Effector CD4-positive, alpha-beta T cell (primary cell): ENCODE results near the gene IGSF23.
A peak's percentile ranks its signal among the peaks of the same experiment; 100 is the strongest.

Experiments
- DNase-seq: peaks from one replicate; pipeline ENCODE4 v3.0.0-alpha.2; 2020

IGSF23 gene

GRCh38 chr19:44642377-44642776 is 29.0 kb downstream of the IGSF23 start:
- no peak for DNase-seq

DNA sequence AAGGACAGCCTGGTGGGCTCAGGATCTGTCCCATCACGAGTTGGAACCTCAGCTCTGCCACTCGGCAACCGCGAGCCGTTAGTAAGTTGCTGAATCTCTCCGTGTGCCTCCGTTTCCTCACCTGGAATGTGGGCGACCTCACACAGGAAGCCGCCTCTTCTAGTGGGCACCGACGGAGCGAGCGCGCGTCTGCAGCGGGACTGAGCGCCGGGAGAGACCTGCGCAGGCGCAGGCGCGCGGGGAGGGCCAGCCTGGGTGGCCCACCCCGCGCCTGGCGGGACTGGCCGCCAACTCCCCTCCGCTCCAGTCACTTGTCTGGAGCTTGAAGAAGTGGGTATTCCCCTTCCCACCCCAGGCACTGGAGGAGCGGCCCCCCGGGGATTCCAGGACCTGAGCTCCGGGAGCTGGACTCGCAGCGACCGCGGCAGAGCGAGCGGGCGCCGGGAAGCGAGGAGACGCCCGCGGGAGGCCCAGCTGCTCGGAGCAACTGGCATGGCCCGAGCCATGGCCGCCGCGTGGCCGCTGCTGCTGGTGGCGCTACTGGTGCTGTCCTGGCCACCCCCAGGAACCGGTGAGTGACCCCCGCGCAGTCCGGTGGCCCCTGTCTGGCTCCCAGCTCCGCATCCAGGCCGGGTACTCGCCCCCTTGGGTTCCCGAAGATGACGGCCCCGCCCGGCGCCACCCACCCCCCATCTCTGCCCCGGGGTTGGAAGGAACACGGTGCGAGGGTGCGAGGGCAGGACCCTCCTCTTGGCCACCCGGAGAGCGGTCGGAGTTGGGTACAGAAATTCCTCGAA is 30.4 kb downstream of the IGSF23 start, which contains the start of gene PVR:
PVR (plus strand) TSS at position 306 of the 797 bp plus-strand sequence; CDS start at position 493, 187 bp downstream.
- no peak for DNase-seq

GRCh38 chr19:44644402-44645016 is 31.1 kb downstream of the IGSF23 start:
- no peak for DNase-seq

GRCh38 chr19:44645407-44646048 is 32.2 kb downstream of the IGSF23 start:
- no peak for DNase-seq

DNA sequence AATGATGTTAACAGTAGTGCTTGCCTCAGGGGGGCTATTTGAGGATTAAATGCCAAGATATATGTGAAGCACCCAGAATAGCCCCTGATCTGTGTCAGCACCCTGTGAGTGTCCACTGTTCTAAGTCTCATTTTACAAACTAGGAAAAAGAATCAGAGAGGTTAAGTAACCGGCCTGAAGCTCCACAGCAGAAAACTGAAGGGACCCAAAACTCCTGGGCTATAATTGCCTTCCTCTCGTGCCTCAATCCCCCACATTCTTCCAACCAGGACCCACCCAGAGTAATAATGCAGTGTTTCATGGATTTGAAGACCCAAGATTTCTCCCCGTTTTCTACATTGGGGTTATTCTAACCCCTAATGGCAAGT is 32.7 kb downstream of the IGSF23 start:
- DNase-seq = no peak

- DNase-seq = no peak
Observed at GRCh38 chr19:44647144-44647543, 33.8 kb downstream of the IGSF23 start.

DNA sequence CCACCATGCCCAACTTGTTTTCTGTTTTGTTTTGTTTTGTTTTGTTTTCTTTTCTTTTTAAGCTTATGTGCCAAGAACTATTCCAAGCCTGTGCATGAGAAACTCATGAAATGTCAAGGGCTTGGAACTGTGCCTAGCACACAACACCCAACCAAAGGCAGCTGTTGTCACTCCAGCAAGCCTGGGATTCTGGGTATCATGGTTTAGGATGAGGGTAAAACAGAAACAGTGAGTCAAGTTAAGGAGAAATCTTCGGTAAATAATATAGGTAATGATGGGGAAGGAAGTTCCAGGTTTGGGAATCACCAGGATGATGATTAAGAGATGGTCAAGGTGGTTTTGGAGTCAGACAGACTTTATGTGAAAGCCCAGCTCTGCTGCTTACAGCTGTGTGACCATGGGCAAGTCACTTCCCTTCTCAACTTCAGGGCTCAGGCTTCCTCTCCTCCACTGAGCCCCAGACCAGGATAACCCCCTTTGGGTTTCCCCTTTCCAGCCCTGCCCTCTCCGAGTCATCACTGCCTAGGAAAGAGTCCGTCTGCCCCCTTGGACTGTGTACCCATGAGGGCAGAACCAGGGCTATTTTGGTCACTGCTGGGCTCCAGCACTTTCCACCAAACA is 35.4 kb downstream of the IGSF23 start:
- no peak for DNase-seq

DNA sequence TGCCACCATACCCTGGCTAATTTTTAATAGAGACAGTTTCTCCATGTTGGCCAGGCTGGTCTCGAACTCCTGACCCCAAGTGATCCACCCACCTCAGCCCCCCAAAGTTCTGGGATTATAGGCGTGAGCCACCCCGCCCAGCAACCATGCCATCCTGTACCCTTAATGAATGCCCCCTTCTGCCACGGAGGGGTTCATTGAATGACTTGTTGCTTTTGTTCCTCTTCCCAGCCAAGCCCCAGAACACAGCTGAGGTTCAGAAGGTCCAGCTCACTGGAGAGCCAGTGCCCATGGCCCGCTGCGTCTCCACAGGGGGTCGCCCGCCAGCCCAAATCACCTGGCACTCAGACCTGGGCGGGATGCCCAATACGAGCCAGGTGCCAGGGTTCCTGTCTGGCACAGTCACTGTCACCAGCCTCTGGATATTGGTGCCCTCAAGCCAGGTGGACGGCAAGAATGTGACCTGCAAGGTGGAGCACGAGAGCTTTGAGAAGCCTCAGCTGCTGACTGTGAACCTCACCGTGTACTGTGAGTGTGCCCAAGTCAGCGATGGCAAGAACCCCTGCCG is 36.3 kb downstream of the IGSF23 start:
- DNase-seq = no peak

GRCh38 chr19:44653343-44653742 is 40.0 kb downstream of the IGSF23 start:
- DNase-seq = no peak

GRCh38 chr19:44653977-44654774 is 40.8 kb downstream of the IGSF23 start:
- peak; percentile 56 for DNase-seq

GRCh38 chr19:44657211-44657921 is 44.0 kb downstream of the IGSF23 start:
- DNase-seq = peak; percentile 48

DNA sequence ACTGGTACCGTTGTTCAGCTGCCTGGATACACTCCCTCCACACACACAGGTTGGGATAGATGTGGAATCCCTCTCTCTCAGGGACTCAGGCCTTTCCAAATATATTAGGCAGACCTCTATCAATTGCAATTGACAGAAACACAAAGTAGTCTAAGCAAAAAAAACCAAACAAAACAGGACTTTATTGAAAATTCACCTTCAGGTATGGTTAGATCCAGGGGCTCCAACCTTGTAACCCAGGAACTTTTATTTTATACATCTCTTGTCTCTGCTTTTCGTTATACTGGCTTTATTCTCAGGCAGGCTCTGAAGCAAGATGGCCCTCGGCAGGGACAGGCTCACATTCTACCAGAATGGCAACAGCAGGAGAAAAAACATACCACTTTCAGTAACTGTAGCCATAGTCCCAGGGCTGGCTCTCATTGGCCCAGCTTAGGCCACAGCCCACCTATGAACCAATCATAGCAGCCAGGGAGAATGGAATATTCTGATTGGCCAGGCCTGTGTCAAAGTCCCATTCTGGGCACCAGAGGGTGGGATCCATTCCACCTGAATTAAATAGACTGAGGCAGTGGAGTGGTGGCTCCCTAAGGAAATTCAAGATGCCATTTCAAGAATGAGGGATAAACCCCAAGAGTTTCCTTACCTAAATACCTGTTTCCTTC is 44.8 kb downstream of the IGSF23 start:
- DNase-seq = no peak

- DNase-seq = no peak
Observed at GRCh38 chr19:44660081-44660480, 46.7 kb downstream of the IGSF23 start.

- DNase-seq = no peak
Observed at GRCh38 chr19:44661205-44661604, 47.8 kb downstream of the IGSF23 start.

DNA sequence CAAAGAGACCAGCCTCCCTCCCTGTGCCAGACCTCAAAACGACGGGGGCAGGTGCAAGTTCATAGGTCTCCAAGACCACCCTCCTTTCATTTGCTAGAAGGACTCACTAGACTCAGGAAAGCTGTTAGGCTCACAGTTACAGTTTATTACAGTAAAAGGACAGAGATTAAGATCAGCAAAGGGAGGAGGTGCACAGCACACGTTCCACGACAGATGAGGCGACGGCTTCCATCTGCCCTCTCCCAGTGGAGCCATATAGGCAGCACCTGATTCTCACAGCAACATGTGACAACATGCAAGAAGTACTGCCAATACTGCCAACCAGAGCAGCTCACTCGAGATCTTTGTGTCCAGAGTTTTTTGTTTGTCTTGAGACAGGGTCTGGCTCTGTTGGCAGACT is 48.5 kb downstream of the IGSF23 start:
- DNase-seq = no peak

GRCh38 chr19:44662691-44663385 is 49.5 kb downstream of the IGSF23 start:
- DNase-seq = no peak

- no peak for DNase-seq
Observed at GRCh38 chr19:44663996-44664395, 50.6 kb downstream of the IGSF23 start.

- DNase-seq = no peak
Observed at GRCh38 chr19:44664976-44665375, 51.6 kb downstream of the IGSF23 start.

- no peak for DNase-seq
Observed at GRCh38 chr19:44666852-44667556, 53.6 kb downstream of the IGSF23 start.
